ENCODE data around the gene PLIN3.
"Not testable (repeated sequence)": the region's sequence is repeated elsewhere in the genome, so short reads cannot be mapped to it uniquely, and the experiment has no call there.

PLIN3 gene

DNA sequence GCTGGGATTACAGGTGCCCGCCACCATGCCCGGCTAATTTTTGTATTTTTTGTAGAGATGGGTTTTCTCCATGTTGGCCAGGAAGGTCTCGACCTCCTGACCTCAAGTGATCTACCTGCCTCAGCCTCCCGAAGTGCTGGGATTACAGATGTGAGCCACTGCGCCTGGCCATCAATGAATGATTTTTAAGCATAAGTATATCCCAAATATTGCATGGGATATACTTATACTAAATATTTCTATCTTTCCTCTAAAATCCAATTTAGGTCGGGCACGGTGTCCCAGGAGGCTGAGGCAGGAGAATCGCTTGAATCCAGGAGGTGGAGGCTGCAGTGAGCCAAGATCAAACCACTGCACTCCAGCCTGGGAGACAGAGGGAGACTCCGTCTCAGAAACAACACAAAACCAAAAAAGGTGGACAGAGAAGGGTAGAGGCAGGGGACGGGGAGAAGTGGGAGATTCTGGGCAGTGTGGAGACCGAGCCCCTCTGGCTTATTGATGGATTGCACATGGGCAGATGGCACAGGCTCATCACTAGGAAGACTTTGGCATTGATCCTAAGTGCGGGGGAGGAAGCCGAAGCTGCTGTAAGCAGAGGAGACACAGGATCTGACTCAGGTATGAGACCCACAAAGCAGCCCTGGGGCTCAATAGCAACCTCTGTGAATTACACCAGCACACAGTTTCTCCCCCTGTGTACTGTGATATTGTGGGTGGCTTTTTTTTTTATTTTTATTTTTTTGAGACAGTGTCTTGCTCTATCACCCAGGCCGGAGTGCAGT lies 21.8 kb upstream of the PLIN3 start:
- DNase-seq: no peak

- DNase-seq: not testable (repeated sequence)
These were observed 20.3 kb upstream of the PLIN3 start for GRCh38 chr19:4887803-4888202.

- DNase-seq: not testable (repeated sequence)
These were observed 17.5 kb upstream of the PLIN3 start for GRCh38 chr19:4884993-4885392.

DNA sequence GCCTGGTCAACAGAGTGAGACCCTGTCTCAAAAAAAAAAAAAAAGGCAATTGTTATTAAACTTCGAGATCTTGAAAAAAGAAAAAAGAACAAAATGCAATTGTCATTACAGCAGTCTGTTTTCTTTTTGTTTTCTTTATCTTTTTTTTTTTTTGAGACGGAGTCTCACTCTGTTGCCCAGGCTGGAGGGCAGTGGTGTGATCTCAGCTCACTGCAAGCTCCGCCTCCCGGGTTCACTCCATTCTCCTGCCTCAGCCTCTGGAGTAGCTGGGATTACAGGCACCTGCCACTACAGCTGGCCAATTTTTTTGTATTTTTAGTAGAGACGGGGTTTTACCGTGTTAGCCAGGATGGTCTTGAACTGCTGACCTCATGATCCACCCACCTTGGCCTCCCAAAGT lies 15.4 kb upstream of the PLIN3 start:
- not testable (repeated sequence) for DNase-seq

DNA sequence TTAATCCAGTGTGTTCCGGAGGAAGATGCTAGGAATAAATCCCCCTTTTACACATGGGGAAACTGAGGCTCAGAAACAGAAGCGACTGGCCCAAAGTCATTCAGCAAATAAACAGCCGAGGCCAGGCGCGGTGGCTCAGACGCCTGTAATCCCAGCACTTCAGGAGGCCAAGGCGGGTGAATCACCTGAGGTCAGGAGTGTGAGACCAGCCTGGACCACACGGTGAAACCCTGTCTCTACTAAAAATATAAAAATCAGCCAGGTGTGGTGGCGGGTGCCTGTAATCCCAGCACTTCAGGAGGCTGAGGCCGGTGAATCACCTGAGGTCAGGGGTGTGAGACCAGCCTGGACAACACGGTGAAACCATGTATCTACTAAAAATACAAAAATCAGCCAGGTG lies 11.6 kb upstream of the PLIN3 start:
- DNase-seq: no peak

GRCh38 chr19:4878491-4878968 lies 11.1 kb upstream of the PLIN3 start:
- peak in 6 of 14 donors; percentile 49 to 95 (median 78) for DNase-seq

- DNase-seq: peak in 13 of 14 donors; percentile 54 to 95 (median 85)
These were observed 10.5 kb upstream of the PLIN3 start for GRCh38 chr19:4877753-4878490.

GRCh38 chr19:4873930-4874329 lies 6.5 kb upstream of the PLIN3 start:
- no peak for DNase-seq

DNA sequence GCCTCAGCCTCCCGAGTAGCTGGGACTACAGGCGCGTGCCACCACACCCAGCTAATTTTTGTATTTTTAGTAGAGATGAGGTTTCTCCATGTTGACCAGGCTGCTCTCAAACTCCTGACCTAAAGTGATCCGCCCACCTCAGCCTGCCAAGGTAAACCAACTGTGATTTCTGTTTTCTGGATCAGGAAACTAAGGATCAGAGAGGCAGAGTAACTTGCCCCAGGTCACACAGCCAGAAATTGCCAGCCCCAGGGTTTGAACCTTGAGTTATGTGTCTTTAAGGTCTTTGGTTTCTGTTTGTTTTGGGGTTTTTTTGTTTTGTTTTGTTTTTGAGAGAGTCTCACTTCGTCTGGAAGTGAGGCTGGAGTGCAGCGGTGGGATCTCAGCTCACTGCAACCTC lies 4.2 kb upstream of the PLIN3 start:
- no peak for DNase-seq

DNA sequence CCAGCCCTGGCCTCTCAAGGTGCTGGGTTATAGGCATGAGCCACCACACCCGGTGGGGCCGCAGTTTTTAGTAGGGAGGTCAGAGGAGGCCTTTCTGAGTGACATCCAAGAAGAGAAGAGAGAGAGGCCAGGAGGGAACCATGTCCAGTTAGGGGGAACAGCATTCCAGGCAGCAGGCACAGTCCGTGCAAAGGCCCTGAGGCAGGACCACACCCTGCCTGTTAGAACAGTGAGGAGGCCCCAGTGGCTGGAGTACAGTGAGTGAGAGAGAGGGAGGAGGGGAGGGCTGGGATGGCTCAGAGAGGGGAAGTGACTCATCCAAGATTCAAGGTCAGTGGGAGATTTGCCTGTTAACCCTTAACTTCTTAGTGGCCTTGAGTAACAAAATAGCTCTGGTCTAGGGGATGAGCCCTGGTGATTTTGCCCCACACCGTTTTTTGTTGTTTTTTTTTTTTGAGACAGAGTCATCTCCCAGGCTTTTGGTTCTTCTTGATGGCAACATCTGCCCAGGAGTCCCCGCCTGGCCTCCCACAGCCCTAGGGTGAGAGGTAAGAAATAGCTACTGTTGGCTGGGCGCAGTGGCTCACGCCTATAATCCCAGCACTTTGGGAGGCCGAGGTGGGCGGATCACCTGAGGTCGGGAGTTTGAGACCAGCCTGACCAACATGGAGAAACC lies 2.7 kb upstream of the PLIN3 start:
- DNase-seq: peak in 1 of 14 donors; percentile 20

DNA sequence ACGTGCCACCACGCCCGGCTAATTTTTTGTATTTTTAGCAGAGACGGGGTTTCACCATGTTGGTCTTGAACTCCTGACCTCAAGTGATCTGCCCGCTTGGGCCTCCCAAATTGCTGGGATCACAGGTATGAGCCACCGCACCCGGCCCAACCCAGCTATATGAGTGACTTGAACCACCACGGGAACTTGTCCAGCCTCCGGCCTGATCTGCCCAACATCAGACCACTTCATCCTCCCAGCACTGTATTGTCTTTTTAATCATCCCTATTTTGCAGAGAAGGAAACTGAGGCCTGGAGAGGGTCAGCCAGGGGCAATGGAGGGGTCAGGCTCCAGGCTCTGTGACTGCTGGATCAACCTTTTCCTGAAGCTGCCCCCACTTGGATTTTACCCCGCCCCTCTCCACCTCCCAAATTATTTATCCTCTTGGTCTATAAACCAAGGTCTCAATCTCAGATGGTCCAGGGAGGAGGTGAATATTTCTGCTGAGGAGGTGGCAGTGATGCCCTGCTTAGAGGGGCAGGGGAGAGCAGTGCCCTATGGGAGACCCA lies 893 bp upstream of the PLIN3 start:
- DNase-seq: no peak

- peak in 4 of 14 donors; percentile 9 to 47 (median 28) for DNase-seq
These were observed 657 bp downstream of the PLIN3 start for GRCh38 chr19:4866595-4867424.

- DNase-seq: no peak
These were observed 6.3 kb downstream of the PLIN3 start for GRCh38 chr19:4861147-4861546.

GRCh38 chr19:4859697-4860096 lies 7.8 kb downstream of the PLIN3 start:
- no peak for DNase-seq

GRCh38 chr19:4856468-4856867 lies 11.0 kb downstream of the PLIN3 start:
- peak in 4 of 14 donors; percentile 13 to 33 (median 22) for DNase-seq

- not testable (repeated sequence) for DNase-seq
These were observed 14.0 kb downstream of the PLIN3 start for GRCh38 chr19:4853506-4853905.

DNA sequence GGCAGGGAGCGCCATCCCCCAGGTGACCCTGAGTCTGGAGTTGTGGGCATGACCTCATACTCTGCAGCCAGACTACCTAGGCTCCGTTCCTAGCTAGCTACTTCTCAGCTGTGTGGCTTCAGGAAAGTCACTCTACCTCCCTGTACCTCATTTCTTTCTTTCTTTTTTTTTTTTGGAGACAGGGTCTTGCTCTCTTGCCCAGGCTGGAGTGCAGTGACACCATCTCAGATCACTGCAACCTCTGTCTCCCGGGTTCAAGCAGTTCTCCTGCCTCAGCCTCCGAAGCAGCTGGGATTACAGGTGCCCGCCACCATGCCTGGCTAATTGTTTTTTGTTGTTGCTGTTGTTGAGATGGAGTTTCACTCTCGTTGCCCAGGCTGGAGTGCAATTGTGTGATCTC lies 15.0 kb downstream of the PLIN3 start:
- DNase-seq: no peak

GRCh38 chr19:4851551-4852290 lies 15.7 kb downstream of the PLIN3 start:
- DNase-seq: peak in 10 of 14 donors; percentile 9 to 77 (median 38)

- no peak for DNase-seq
These were observed 18.4 kb downstream of the PLIN3 start for GRCh38 chr19:4849019-4849418.

DNA sequence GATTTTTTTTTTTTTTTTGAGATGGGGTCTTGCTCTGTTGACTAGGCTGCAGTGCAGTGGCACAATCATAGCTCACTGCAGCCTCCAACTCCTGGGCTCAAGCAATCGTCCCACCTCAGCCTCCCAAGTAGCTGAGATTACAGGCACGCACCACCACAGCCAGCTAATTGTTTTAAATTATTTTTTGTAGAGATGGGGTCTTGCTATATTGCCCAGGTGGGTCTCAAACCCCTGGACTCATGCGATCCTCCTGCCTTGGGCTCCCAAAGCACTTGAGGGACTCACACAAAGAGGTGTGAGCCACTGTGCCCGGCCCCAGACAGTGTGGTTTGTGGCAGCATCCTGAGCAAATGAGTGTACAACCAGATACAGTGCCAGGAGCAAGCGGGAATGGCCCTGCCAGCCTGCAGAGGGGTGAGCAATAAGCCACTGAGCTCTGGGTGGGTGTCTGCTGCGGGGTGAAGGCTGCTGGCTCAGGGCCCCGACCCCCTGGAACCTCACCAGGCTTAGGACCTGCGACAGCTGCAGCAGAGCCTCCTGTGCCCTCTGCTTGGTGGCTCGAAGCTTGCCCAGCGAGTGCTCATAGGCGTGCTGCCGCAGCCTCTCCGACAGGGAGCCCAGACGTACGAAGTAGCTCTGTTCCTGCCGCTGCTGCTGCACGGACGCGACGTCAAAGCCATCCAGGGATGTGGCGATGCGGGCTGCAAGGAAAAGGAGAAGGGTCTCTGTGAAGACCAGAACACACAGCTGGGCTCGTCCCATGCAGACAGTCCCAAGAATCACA lies 20.1 kb downstream of the PLIN3 start:
- DNase-seq: no peak

All from C1 segment of cervical spinal cord (tissue), 14 donors.